GM19468 (cell line): ENCODE measurements around the gene TNK1.
"Not testable (repeated sequence)": the region's sequence is repeated elsewhere in the genome, so short reads cannot be mapped to it uniquely, and the experiment has no call there.

ENCODE experiments used
- ATAC-seq: cut with Tn5 transposase; IDR thresholded peaks from one replicate; pipeline ENCODE4 v1.9.1; 2021; ENCODE audit warnings: mild to moderate bottlenecking, moderate library complexity, moderate number of reproducible peaks; ENCODE audit not compliant: unreplicated experiment; ENCODE audit errors: extremely low read depth

The TNK1 gene

DNA sequence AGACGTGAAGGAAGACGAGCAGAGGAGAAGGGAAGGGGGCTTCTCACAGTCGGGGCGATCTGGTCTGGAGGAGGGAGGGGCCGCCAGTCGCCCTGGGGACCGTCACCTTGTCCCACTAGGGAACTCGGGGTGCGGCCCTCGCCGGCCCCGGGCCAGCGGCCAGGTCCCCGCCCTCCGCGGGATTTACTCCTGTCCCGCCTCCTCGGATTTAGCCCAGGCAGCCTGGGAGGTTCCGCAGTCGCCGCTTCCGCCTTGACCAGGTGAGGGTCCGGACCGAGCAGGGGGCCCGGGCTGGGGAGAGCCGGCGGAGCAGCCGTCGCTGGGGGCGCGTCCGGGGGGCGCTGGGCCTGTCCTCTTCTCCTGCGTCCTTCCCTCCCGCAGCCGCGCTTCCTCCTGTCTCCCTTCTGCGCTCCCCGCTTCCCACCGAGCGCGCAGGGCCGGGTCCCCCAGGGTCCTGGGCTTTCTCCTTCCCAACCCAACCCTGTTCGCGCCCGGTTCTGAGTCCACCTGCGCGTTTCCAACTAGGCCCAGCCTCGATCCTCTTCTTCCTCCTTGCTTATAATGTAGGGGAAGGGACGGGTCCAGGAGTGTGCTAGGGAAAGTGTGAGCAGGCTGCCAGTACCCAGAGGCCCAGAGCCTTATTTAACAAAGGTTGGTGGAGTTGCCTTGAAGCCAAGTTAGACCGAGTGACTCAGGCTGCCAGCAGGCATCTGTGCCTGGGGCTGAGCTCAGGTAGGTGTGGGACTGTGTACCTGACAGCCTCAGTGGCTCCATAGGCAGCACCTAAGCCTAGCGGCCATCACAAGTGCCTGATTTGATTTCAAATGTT, at the start of gene TNK1:
Gene TNK1 (plus strand): TSS at position 235 of the 829 bp plus-strand sequence. CDS start 1,838 bp downstream, outside the sequence.
- ATAC-seq = no peak

DNA sequence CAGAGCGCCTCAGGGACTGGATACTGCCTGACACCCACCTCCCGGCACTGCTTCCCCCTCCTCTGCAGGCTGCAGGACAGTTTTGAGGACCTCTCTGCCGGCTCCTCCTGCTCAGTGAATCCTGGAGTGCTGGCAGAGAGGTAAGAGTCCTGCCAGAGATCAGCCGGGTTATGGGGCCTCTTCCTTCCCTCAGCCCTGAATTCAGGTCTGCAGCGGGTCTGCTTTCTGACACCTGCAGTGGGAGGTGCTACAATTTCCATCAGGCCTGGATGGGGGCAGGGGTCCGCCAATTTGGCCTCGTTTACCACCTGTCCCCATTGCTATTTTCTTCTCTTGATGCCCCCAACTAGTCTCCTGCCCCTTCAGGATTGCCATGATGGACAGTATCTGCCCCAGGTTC, 48.8 kb upstream of the TNK1 start:
- ATAC-seq = no peak

DNA sequence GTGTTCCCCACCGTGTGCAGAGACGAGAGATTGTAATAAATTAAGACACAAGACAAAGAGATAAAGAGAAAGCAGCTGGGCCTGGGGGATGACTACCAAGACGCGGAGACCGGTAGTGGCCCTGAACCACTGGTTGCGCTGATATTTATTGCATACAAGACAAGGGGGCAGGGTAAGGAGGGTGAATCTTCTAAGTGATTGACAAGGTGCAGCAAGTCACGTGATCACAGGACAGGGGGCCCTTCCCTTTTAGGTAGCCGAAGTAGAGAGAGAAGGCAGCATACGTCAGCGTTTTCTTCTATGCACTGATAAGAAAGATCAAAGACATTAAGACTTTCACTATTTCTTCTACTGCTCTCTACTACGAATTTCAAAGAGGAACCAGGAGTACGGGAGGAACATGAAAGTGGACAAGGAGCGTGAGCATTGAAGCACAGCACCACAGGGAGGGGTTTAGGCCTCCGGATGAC, 48.3 kb upstream of the TNK1 start:
- not testable (repeated sequence) for ATAC-seq

DNA sequence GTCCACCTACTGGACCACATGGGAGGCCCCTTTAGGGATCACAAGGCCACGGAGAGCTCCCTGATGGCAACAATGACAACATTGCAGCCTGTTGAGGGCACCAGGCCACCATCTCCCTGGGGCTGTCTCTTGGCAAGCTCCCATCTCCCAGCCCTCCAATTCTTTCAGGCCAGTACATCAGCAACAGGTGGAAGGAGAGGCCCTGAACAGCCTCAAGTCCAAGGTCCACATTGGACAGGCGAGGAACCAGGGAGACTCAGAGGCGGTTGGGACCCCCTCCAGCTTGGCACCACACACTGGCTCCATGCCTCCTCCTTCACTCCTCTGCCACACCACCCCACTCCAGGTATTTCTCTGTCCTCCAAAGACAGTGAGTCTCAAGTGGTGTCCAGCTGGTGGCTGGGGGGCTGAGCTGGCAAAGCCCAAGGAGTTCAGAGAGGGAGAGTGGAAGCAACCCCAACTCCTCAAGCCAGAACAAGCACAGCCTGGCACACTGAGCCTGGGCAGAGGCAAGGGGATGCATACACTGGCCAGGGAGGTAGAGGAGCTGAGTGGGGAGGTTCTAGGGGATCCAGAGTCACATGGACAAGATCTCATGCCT, 45.9 kb upstream of the TNK1 start:
- ATAC-seq = no peak

DNA sequence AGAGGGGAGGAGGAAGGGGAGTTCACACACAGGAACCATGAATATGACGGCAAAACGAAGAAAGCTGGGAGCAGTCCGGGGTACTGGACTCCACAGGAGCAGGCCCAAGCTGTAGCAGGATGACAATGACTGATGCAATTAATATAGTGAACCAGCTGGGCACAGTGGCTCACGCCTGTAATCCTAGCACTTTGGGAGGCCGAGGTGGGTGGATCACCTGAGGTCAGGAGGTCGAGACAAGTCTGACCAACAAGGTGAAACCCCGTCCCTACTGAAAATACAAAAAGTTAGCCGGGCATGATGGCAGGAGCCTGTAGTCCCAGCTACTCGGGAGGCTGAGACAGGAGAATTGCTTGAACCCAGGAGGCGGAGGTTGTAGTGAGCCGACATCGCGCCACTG, 45.1 kb upstream of the TNK1 start:
- ATAC-seq = not testable (repeated sequence)

DNA sequence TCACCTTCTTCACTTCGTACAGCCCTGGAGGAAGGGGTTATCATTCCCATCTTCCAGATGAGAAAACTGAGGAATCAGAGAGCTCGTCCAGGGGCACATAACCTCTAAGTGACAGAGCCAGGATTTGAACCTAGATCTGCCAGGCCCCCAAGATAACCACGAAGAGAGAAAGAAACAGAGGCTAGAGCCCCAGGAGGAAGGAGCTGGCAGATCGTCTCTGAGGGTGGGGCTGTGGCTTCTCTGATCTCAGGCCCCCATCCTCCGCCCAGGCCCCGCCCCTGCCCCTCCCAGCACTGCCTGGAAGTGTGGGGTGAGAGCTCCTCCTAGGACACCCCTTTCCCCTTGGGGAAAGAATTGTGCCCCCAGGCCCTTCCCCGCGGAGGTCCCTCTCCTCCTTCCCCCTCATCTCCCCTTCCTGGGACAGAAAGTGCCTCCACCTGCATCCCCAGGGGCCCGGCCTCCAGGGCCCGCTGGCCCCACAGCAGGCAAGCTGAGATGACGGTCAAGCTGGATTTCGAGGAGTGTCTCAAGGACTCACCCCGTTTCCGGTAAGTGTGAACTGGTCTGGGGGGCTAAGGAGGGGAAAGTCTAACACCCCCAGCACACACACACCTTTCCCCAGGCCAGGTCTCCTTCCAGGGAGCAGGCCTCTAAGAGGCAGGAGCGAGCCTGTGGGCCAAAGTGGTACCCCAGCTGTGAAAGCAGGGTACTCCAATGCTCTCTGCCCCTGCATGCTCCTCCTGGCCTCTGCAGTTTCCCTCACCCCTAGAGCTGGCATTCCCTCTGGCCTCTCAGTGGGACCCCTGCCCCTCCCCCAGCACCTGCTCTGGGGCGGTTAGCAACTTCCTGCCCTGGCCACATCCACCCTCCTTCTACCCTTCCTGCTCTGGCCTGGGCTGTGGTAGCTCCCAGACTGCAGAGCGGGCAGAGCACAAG, 44.4 kb upstream of the TNK1 start, which contains the start of gene ACAP1:
Gene ACAP1 (plus strand): TSS at position 290 of the 936 bp plus-strand sequence. CDS start 206 bp downstream, at position 496.
- ATAC-seq = no peak

DNA sequence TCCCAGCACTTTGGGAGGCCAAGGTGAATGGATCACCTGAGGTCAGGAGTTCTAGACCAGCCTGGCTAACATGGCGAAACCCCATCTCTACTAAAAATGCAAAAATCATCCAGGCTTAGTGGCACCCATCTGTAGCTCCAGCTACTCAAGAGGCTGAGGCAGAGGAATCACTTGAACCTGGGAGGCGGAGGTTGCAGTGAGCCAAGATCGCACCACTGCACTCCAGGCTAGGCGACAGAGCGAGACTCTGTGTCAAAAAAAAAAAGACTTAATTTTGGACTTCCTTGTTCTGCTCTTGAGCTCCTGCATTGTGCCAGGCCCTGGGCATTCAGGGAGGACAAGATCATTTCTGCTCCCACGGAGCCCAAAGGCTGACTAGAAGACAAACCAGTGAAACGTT, 43.3 kb upstream of the TNK1 start:
- ATAC-seq = not testable (repeated sequence)

DNA sequence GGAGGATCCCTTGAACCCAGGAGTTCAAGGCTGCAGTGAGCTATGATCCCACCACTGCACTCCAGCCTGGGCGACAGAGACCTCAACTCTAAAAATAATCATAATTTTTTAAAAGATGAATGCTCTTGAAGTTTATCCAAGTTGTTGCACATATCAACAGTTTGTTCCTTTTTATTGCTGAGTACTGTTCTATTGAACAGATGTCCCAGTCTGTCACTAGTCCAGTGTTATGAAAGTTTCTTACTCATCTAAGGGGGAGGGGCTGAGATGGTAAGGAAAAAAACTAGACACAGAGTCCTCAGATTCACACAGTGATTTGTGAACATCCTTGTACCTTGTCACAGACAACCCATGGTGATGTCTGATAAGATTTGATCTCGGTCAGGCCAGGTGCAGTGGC, 40.7 kb upstream of the TNK1 start:
- no peak for ATAC-seq

DNA sequence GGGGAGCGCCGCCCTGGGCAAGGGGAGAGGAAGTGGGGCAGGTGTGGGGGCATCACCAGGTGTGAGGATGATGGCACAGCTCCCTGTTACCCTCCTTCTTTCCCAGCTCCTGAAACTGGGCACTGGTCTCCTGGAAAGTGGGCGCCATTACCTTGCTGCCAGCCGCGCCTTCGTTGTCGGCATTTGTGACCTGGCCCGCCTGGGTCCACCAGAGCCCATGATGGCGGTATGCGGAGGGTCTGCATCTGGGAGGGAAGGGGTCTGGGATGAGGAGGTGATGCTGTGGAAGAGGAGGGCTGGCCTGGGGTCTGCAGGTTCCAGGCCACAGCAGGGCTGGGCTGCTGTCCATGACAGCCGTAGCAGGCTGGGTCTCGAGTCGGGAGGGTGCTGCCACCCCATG, 39.0 kb upstream of the TNK1 start:
- no peak for ATAC-seq

DNA sequence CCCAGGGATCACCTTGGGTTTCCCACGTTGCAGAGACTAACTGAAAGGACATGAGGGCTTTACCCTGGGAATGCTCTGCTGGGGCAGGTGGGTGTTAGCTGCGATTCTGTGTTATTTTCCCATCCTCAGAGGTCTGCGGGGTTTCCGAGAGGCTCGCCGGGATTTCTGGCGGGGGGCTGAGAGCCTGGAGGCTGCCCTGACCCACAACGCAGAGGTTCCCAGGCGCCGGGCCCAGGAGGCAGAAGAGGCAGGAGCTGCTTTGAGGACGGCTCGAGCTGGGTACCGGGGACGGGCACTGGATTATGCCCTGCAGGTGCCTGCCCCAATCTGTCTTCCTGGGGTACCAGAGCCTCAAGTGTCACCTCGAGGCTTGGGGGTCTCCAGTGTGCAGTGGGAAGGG, 37.6 kb upstream of the TNK1 start:
- ATAC-seq = no peak

DNA sequence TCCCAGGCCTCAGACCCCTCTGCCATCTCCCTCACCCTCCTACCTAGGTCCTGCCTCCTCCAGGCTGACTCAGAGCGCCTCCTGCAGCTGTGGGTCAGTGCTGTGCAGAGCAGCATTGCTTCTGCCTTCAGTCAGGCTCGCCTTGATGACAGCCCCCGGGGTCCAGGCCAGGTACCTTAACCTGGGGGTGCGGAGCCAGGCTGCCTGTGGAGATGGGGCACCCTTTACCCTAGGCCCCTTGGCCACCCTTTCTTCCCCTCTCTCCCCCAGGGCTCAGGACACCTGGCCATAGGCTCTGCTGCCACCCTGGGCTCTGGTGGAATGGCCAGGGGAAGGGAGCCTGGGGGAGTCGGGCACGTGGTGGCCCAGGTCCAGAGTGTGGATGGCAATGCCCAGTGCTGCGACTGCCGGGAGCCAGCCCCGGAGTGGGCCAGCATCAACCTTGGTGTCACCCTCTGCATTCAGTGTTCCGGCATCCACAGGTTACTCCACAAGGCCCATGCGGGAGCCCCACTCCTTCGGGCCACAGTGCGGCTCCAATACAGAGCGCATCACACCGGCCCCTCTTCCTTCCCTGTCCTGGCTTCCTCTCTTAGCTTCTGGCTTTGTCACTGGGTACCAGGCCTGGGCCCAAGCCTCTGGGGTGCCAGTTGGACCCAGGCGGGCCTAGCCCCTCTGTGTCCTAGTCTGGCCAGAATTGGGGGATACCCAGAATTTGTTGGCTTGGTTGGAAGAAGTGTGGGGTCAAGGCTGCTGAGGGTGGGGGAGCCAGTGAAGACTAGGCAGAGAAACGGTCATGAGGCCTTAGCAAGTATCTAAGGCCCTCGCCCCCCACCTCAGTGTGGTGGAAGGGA, 33.9 kb upstream of the TNK1 start:
- no peak for ATAC-seq

DNA sequence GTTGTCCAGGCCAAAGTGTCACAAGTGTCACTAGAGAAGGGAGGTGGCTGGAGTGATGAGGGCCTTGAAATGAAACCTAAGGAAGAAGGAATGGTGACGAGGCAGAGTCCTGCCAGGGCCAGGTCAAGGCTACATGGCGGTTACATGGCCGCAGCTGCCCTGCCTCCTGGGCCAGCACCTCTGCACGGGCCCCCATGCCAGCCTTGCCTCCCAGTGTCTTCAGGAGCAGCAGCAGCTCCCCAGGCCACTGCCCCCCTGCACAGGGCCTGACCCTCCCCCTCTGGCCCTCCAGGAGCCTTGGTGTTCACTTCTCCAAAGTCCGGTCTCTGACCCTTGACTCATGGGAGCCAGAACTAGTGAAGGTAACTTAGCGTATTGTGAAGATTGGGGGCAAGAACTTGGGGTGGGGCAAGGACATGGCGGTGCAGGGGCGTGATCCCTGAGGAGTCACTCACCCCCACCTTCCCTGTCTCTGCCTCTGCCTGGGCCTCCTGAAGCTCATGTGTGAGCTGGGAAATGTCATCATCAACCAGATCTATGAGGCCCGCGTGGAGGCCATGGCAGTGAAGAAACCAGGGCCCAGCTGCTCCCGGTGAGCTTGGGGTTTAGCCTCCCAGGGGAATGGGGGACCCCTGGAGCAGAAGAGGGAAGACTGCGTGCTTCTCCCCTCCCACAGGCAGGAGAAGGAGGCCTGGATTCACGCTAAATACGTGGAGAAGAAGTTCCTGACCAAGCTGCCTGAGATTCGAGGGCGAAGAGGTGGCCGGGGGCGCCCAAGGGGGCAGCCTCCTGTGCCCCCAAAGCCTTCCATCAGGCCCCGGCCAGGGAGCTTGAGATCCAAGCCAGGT, 33.0 kb upstream of the TNK1 start:
- no peak for ATAC-seq

DNA sequence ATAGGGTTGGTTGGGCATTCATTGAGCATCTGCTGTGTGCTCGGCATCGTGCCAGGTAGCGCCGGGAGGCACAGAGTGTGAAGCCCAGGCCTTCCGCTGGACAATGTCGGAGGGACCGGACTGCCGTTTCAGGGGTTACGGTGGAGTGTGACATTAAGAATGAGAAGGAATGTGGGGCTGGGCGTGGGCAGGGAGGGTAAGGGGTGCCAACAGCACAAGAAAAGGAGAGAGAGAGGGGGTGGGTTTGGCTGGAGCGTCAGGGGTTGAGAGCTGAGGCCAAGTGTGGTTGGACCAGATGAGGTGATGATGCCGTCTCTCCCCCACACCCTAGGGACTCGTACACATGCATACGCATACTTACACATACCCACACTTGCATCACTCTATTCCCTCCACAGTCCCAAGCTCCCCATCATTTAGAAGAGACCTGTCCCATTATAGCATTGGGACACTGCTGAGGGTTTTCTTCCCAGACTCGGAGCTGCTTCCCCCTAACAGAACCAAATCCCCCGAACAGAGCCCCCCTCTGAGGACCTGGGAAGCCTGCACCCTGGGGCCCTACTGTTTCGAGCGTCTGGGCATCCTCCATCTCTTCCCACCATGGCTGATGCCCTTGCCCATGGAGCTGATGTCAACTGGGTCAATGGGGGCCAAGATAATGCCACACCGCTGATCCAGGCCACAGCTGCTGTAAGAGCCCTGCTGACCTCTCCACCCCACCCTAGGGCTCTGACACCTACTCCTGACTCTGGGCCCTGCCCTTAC, 32.2 kb upstream of the TNK1 start:
- no peak for ATAC-seq

DNA sequence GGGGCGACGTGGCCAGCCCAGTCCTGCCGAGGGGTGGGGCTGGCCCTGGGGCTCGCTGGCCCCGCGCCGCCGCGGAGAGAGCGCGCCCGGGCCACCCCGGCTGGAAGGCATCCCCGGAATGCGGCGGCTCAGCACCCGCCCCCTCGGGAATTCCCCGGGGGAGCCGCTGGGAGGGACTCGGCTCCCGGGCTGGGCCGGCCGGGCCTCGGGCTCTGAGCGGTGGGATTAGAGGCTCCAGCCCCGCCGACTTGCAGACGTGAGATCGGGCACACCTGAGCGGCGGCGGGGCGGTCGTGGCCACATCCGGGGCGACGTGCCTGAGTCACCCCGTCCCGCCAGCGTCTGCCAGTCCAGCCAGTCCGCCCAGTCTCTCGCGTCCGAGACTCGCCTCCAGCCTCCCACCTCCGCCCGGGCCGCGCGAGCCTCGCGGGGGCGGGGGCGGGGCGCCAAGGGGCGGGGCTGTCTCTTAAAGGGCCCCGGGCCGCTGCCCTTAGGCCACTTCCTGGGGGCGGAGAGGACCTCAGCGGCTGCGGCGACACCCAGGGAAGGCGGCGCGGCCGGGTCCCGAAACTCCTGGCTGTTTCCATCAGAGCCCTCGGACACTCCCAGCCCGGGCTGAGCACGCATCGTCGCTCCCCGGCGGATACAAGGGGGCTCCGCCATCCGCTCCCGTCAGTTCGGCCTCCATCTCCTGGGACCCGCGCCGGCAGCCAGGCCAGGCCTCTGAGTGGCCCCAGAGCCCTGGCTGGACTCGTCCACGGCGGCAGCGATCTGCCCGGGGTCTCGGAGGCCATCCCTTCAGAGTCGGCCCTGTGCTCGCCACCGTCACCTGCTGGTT, 29.0 kb upstream of the TNK1 start, which contains the start of gene KCTD11:
Gene KCTD11 (plus strand): TSS at position 498 of the 838 bp plus-strand sequence.
- ATAC-seq = peak; percentile 21

DNA sequence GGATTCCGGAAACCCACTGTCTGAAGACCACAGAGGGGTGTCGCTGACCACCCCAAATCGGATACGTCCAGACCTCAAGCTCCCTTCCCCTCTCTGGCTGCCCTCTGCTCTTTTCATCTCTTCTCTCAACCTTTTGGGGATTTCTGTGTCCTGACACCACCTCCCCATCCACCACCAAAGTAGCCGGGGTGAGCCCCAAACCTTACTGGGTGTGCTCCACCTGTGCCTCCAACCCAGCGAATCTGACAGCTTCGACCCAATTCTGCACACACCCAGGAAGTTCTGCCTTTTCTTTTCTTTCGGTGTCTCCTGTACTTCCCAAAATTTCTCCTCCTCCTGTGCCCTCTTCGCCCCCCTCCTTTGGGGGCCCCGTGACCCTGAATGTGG, 28.4 kb upstream of the TNK1 start:
- no peak for ATAC-seq

DNA sequence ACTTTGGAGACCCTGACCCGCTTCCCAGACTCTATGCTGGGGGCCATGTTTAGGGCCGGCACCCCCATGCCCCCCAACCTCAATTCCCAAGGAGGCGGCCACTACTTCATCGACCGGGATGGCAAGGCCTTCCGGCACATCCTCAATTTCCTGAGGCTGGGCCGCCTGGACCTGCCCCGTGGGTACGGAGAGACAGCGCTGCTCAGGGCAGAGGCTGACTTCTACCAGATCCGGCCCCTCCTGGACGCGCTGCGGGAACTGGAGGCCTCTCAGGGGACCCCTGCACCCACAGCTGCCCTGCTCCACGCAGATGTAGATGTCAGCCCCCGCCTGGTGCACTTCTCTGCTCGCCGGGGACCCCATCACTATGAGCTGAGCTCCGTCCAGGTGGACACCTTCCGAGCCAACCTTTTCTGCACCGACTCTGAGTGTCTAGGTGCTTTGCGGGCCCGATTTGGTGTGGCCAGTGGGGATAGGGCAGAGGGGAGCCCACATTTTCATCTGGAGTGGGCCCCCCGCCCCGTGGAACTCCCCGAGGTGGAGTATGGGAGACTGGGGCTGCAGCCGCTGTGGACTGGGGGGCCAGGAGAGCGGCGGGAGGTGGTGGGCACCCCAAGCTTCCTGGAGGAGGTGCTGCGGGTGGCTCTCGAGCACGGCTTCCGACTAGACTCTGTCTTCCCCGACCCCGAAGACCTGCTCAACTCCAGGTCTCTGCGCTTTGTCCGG, 27.8 kb upstream of the TNK1 start:
- no peak for ATAC-seq
